Neutrophil (primary cell): ENCODE results near the gene ENTPD6.

Source experiments
- H3K27ac ChIP-seq: fragments of 200-600 bp; sonication (generic); 2 replicates; pipeline ENCODE4 v1.5.1; 2016; ENCODE audit warnings: mild to moderate bottlenecking, moderate library complexity
- H3K27me3 ChIP-seq: fragments of 200-600 bp; sonication (generic); 2 replicates; pipeline ENCODE4 v1.6.0; 2016; ENCODE audit warnings: mild to moderate bottlenecking
- H3K36me3 ChIP-seq: fragments of 200-600 bp; sonication (generic); 2 replicates; pipeline ENCODE4 v1.5.1; 2017
- H3K4me1 ChIP-seq, 2 experiments: fragments of 200-600 bp in 1 of 2; sonication (generic) in 1 of 2; 1 replicate in 1 of 2; 2 replicates in 1 of 2; pipeline versions ENCODE4 v1.5.1 to v1.6.1; 2013 to 2016; ENCODE audit warnings: low read depth in 1 of 2, low read length in 1 of 2, mild to moderate bottlenecking in 1 of 2, moderate library complexity in 1 of 2; ENCODE audit not compliant: control insufficient read depth in 1 of 2, insufficient read depth in 1 of 2
- H3K4me3 ChIP-seq, 2 experiments: fragments of 200-600 bp in 1 of 2; sonication (generic) in 1 of 2; 1 replicate in 1 of 2; 2 replicates in 1 of 2; pipeline ENCODE4 v1.5.1; 2013 to 2016; ENCODE audit warnings: low read depth in 1 of 2, low read length in 1 of 2, mild to moderate bottlenecking in 1 of 2, moderate library complexity in 1 of 2
- H3K9me3 ChIP-seq: fragments of 200-600 bp; sonication (generic); 2 replicates; pipeline ENCODE4 v1.5.1; 2016
- CTCF ChIP-seq: fragments of 200-600 bp; sonication (generic); IDR thresholded peaks from 2 replicates; pipeline ENCODE4 v1.5.1; 2016; ENCODE audit warnings: antibody characterized with exemption

ENTPD6 gene

GRCh38 chr20:25269833-25270170, 74.3 kb downstream of the ENTPD6 start:
- Histone ChIP-seq H3K27me3 (no peaks in the 10 kb centered on the region), H3K27ac (no peak overlapping the region), H3K4me1 (no peaks in the 10 kb centered on the region), H3K4me3 (no peak overlapping the region), H3K36me3 (peaks cover 56% of the 10 kb centered on the region), H3K9me3 (no peaks in the 10 kb centered on the region)
- TF ChIP-seq CTCF: no peak

- H3K36me3 ChIP-seq: peaks cover 66% of the 10 kb centered on the region
Measured at GRCh38 chr20:25270829-25271251, 75.3 kb downstream of the ENTPD6 start.

GRCh38 chr20:25271486-25272222, 76.1 kb downstream of the ENTPD6 start:
- peaks cover 74% of the 10 kb centered on the region for H3K36me3 ChIP-seq

More at GRCh38 chr20:25270829-25271251, 75.3 kb downstream of the ENTPD6 start:
- Histone ChIP-seq H3K4me3 (no peak overlapping the region), H3K4me1 (no peaks in the 10 kb centered on the region), H3K9me3 (no peaks in the 10 kb centered on the region), H3K27me3 (no peaks in the 10 kb centered on the region), H3K27ac (no peak overlapping the region)
- no peak for TF ChIP-seq CTCF

GRCh38 chr20:25272223-25273000, 76.9 kb downstream of the ENTPD6 start:
- Histone ChIP-seq H3K27me3 (no peaks in the 10 kb centered on the region), H3K27ac (no peak overlapping the region), H3K36me3 (peaks cover 82% of the 10 kb centered on the region), H3K9me3 (no peaks in the 10 kb centered on the region), H3K4me3 (no peak overlapping the region), H3K4me1 (no peaks in the 10 kb centered on the region)
- no peak for TF ChIP-seq CTCF

More at GRCh38 chr20:25271486-25272222, 76.1 kb downstream of the ENTPD6 start:
- H3K4me3 ChIP-seq: no peak overlapping the region
- H3K9me3 ChIP-seq: no peaks in the 10 kb centered on the region
- no peak overlapping the region for H3K27ac ChIP-seq
- no peaks in the 10 kb centered on the region for H3K4me1 ChIP-seq
- no peaks in the 10 kb centered on the region for H3K27me3 ChIP-seq
- TF ChIP-seq CTCF: no peak

GRCh38 chr20:25273046-25273445, 77.5 kb downstream of the ENTPD6 start:
- Histone ChIP-seq H3K9me3 (no peaks in the 10 kb centered on the region), H3K4me3 (no peak overlapping the region), H3K36me3 (peaks cover 88% of the 10 kb centered on the region), H3K27me3 (no peaks in the 10 kb centered on the region), H3K4me1 (no peaks in the 10 kb centered on the region), H3K27ac (no peak overlapping the region)
- TF ChIP-seq CTCF: no peak
